Cardiac muscle cell (in vitro differentiated cells and primary cell): ENCODE measurements around the gene HGF. TPM values are rescaled to one million over a fixed set of nuclear protein-coding genes. Genes with fewer than 3 reads are reported as not detected.

Source experiments
- DNase-seq, 2 donors: peaks; one replicate each; pipeline versions ENCODE4 v3.0.0 to v3.0.0-alpha.2; 2010 to 2017; ENCODE audit warnings: low read depth in 1 of 2, low spot score in 1 of 2
- H3K27ac ChIP-seq: fragments of 200-600 bp; sonication (generic); 2 replicates; pipeline ENCODE4 v1.5.1; 2016
- H3K27me3 ChIP-seq: fragments of 200-600 bp; sonication (generic); 2 replicates; pipeline ENCODE4 v1.6.0; 2016; ENCODE audit warnings: control low read depth
- H3K36me3 ChIP-seq: fragments of 200-600 bp; sonication (generic); 2 replicates; pipeline ENCODE4 v1.5.1; 2016; ENCODE audit warnings: control low read depth
- H3K4me1 ChIP-seq: fragments of 200-600 bp; sonication (generic); 2 replicates; pipeline ENCODE4 v1.8.1; 2017; ENCODE audit warnings: low read depth, mild to moderate bottlenecking, mixed run types
- H3K4me3 ChIP-seq: fragments of 200-600 bp; sonication (generic); 2 replicates; pipeline ENCODE4 v1.5.1; 2016; ENCODE audit warnings: mild to moderate bottlenecking
- H3K9me3 ChIP-seq: fragments of 200-600 bp; sonication (generic); 2 replicates; pipeline ENCODE4 v1.5.1; 2017; ENCODE audit warnings: low read depth, mild to moderate bottlenecking, control low read depth
- CTCF ChIP-seq: IDR thresholded peaks from 2 replicates; pipeline ENCODE4 v1.5.1; 2012; ENCODE audit warnings: low read depth, mild to moderate bottlenecking, low read length
- polyA plus RNA-seq: library from polyadenylated mRNA; unstranded; fragments of >200 nt; fragmentation: Nextera tagmentation; extraction: Ambion mirVana; gene quantifications from 2 replicates; pipeline ENCODE4 v1.2.1, GENCODE V29; 2016
- total RNA-seq: library from RNA; depleted of rRNA; stranded (reverse); fragments of >200 nt; gene quantifications from 2 replicates; pipeline ENCODE4 v1.2.3, GENCODE V29; 2016

Gene HGF
- total and polyA plus RNA-seq, 2 experiments from 2014 or later: 0.04 to 0.66 TPM

- DNase-seq: peak in 1 of 2 donors; percentile 31
- Histone ChIP-seq H3K36me3 (no peaks in the 10 kb centered on the region), H3K4me1 (no peaks in the 10 kb centered on the region), H3K4me3 (no peak overlapping the region), H3K27me3 (no peaks in the 10 kb centered on the region), H3K9me3 (no peaks in the 10 kb centered on the region), H3K27ac (no peak overlapping the region)
- TF ChIP-seq CTCF: no peak
Measured at GRCh38 chr7:81659697-81660395, 110.0 kb downstream of the HGF start.

GRCh38 chr7:81657551-81657950 lies 112.3 kb downstream of the HGF start:
- Histone ChIP-seq H3K27me3 (no peaks in the 10 kb centered on the region), H3K4me3 (no peak overlapping the region), H3K36me3 (no peaks in the 10 kb centered on the region), H3K9me3 (no peaks in the 10 kb centered on the region), H3K4me1 (no peaks in the 10 kb centered on the region), H3K27ac (no peak overlapping the region)
- peak in 1 of 2 donors; percentile 26 for DNase-seq
- no peak for TF ChIP-seq CTCF

GRCh38 chr7:81655271-81655670 lies 114.6 kb downstream of the HGF start:
- H3K4me1 ChIP-seq: no peaks in the 10 kb centered on the region
- H3K9me3 ChIP-seq: no peaks in the 10 kb centered on the region
- H3K27ac ChIP-seq: no peak overlapping the region
- H3K27me3 ChIP-seq: no peaks in the 10 kb centered on the region
- no peaks in the 10 kb centered on the region for H3K36me3 ChIP-seq
- H3K4me3 ChIP-seq: no peak overlapping the region
- no peak for TF ChIP-seq CTCF
- no peak for DNase-seq

DNA sequence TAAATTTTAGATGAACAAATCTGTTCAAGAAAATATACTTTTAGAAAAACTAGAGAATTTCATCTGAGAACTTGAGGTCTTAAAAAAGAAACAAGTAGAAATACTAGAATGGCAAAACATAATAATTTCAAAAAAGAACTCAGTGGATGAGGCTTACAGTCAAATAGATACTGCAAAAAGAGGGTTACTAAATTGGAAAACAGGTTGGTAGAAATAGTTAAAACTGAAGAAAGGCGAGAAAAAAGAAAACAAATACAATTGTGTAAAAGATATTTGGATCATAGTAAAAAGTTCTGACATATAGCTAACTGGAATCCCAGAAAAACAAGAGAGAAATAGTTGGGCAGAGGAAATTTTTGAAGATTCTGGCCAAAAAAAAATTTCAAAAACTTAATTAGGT lies 117.6 kb downstream of the HGF start:
- no peak overlapping the region for H3K27ac ChIP-seq
- no peak for TF ChIP-seq CTCF
- H3K4me3 ChIP-seq: no peak overlapping the region

More for the DNA sequence above, 117.6 kb downstream of the HGF start:
- H3K27me3 ChIP-seq: no peaks in the 10 kb centered on the region
- H3K36me3 ChIP-seq: no peaks in the 10 kb centered on the region
- H3K9me3 ChIP-seq: no peaks in the 10 kb centered on the region
- no peak for DNase-seq
- H3K4me1 ChIP-seq: no peaks in the 10 kb centered on the region
